ENCODE data around the gene AKIP1. TPM values are rescaled to one million over a fixed set of nuclear protein-coding genes. Genes with fewer than 3 reads are reported as not detected.

AKIP1 gene
- total and polyA plus RNA-seq, 9 donors, result 12.4 to 42.3 (median 20.8) TPM

DNA sequence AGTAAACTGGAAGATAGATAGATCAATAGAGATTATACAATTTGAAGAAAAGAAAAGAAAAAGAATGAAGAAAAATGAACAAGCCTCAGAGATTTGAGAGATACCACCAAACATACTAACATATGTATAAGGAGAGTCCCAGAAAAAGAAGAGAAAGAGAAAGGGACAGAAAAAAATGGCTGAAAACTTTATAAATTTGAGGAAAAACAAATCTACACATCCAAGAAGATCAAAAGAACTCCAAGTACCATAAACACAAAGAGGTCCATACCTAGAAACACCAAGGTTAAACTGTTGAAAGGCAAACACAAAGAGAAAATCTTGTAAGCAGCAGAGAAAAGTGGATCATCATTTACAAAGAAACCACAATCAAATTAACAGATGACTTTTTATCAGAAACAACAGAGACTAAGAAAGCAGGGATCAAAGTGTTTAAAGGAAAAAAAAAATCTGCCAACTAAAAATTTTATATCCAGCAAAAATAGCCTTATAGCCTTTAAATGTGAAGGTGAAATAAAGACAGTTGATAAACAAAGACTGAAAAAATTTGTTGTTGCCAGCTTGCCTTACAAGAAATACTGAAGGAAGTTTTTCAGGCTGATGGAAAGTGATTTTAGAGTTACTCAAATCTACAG is 11.8 kb upstream of the AKIP1 start:
- H3K36me3 ChIP-seq, result no peaks in the 10 kb centered on the region
- intact Hi-C loops (cut with DNase I), result no loop called here
- no peaks in the 10 kb centered on the region for H3K9me3 ChIP-seq
- no peak for TF ChIP-seq POLR2A (IDR thresholded peaks at IDR 0.05)
- TF ChIP-seq EP300 (IDR thresholded peaks at IDR 0.05), result no peak
- TF ChIP-seq, protein P1, sequence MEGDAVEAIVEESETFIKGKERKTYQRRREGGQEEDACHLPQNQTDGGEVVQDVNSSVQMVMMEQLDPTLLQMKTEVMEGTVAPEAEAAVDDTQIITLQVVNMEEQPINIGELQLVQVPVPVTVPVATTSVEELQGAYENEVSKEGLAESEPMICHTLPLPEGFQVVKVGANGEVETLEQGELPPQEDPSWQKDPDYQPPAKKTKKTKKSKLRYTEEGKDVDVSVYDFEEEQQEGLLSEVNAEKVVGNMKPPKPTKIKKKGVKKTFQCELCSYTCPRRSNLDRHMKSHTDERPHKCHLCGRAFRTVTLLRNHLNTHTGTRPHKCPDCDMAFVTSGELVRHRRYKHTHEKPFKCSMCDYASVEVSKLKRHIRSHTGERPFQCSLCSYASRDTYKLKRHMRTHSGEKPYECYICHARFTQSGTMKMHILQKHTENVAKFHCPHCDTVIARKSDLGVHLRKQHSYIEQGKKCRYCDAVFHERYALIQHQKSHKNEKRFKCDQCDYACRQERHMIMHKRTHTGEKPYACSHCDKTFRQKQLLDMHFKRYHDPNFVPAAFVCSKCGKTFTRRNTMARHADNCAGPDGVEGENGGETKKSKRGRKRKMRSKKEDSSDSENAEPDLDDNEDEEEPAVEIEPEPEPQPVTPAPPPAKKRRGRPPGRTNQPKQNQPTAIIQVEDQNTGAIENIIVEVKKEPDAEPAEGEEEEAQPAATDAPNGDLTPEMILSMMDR (IDR thresholded peaks at IDR 0.05), result no peak
- H3K27me3 ChIP-seq, result no peaks in the 10 kb centered on the region
- H3K4me1 ChIP-seq (ENCODE audit: insufficient read depth), result no peaks in the 10 kb centered on the region
- no peak overlapping the region for H3K4me3 ChIP-seq
- no peak overlapping the region for H3K27ac ChIP-seq
- DNase-seq, result no peak

DNA sequence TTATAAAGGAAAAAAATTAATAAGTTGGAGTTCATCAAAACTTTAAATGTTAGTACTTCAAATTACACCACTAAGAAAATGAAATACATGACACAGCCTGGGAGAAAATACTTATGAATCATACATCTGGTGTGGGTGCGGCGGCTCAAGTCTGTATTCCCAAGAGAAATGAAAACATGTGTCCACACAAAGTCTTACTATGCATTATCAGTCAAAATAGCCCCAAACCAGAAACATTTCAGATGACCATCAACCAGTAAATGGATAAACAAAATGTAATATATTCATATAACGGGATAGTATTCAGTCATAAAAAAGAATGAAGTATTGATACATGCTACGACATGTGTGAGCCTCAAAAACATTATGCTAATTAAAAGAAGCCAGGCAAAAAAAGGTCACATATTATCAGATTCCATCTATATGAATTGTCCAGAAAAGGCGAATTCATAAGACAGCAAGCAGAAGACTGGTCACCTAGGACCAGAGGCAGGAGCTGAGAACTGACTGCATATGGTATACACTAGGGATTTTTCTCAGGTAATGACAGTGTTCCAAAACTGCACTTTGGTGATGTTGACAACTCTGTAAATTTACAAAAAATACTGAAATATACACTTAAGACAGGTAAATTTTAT is 5.3 kb upstream of the AKIP1 start:
- DNase-seq, result no peak
- no peaks in the 10 kb centered on the region for H3K4me1 ChIP-seq (ENCODE audit: insufficient read depth)
- no peak overlapping the region for H3K4me3 ChIP-seq
- H3K36me3 ChIP-seq, result no peaks in the 10 kb centered on the region
- intact Hi-C loops (cut with DNase I), result no loop called here
- H3K9me3 ChIP-seq, result no peaks in the 10 kb centered on the region
- no peaks in the 10 kb centered on the region for H3K27me3 ChIP-seq
- 65 to 82% (median 70%) methylated on average over 5 of the region's 5 CpGs for WGBS, 3 donors
- H3K27ac ChIP-seq, result no peak overlapping the region
- no peak for TF ChIP-seq POLR2A (IDR thresholded peaks at IDR 0.05)
- TF ChIP-seq, protein P1 (IDR thresholded peaks at IDR 0.05), result no peak
- no peak for TF ChIP-seq EP300 (IDR thresholded peaks at IDR 0.05)

DNA sequence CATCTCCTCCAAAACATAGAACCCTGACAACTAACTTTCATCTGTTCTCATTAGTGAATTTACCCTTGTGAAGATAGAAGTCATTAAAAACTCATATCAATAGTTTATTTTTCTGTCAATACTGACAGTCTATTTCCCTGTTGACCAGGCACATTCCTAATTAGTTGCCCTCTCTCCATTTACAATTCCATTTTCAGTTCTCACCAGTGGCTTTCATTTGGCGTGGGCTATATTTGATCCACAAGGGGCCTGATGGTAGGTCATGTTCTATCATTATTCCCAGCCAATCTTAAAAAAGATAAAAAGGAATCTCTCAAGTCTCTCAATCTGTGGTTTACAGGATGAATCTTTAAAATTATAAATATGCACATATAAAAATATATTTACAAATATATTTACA is 3.9 kb upstream of the AKIP1 start:
- H3K4me1 ChIP-seq (ENCODE audit: insufficient read depth), result no peaks in the 10 kb centered on the region
- H3K9me3 ChIP-seq, result no peaks in the 10 kb centered on the region
- DNase-seq, result no peak
- WGBS, 3 donors, result 76 to 90% (median 79%) methylated on average over 1 of the region's 1 CpG
- H3K27ac ChIP-seq, result no peak overlapping the region
- H3K36me3 ChIP-seq, result no peaks in the 10 kb centered on the region
- H3K27me3 ChIP-seq, result no peaks in the 10 kb centered on the region
- no peak for TF ChIP-seq POLR2A (IDR thresholded peaks at IDR 0.05)
- no peak for TF ChIP-seq EP300 (IDR thresholded peaks at IDR 0.05)
- TF ChIP-seq, protein P1 (IDR thresholded peaks at IDR 0.05), result no peak
- no peak overlapping the region for H3K4me3 ChIP-seq
- intact Hi-C loops (cut with DNase I), result no loop called here

DNA sequence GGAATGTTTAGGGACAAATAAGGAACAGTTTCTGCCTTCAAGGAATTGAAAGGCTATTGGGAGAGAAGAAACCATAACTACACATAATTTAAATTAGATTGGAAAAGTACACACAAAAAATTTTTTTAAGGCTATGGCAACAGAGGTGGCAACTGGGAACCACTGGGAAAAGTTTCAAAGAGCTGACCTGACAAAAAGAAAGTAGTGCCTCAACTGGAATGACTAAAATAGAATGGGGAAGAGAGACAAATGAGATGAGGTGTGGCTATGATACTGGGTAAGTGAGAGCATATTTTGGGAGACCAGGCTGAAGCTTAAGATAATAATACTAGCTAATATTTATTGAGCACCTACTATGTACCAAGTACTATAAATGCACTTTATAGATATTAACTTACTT is 2.9 kb upstream of the AKIP1 start:
- TF ChIP-seq POLR2A (IDR thresholded peaks at IDR 0.05) (no peak), EP300 (IDR thresholded peaks at IDR 0.05) (no peak)
- TF ChIP-seq, protein P1 (IDR thresholded peaks at IDR 0.05), result no peak
- H3K27me3 ChIP-seq, result no peaks in the 10 kb centered on the region
- intact Hi-C loops (cut with DNase I), result no loop called here

More for the DNA sequence above, 2.9 kb upstream of the AKIP1 start:
- Histone ChIP-seq H3K36me3 (no peaks in the 10 kb centered on the region), H3K27ac (no peak overlapping the region), H3K9me3 (no peaks in the 10 kb centered on the region), H3K4me1 (ENCODE audit: insufficient read depth) (peaks cover 2% of the 10 kb centered on the region), H3K4me3 (no peak overlapping the region)
- DNase-seq, result no peak
